Urothelium cell line (cell line): Measurements from ENCODE around the gene ALS2CL.
"Not testable (repeated sequence)": the region's sequence is repeated elsewhere in the genome, so short reads cannot be mapped to it uniquely, and the experiment has no call there.

Experiments used
- DNase-seq: peaks from one replicate; pipeline ENCODE4 v3.0.0; 2011; ENCODE audit warnings: low spot score, mixed read lengths
- FAIRE-seq: peaks from 2 replicates; lab custom pipeline; 2011; peaks lifted over from hg19 to GRCh38; lab: Jason Lieb, UNC

Gene ALS2CL

DNA sequence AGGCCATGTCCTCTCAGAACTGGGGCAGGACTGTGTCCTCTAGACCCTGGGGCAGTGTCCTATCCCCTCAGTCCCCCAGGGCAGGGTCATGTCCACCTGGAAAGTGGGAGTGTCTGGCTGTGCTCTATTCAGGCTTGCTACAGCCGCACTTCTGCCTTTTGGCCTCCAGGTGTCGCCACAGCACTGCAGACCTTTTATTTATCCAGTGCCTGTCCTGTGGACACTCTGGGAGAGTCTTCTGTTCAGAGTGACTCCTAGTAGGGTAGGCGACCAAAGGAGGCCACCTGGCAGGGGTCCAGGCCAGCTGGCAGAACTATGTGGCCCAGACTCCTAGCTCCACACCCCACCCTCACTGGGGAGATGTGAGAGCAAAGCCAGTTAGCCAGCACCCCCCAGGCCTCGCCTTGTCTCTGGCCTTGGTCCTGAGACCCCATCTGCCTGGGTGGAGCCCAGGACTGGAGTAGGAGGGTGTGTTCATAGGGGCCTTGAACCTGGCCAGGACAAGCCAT, 11.6 kb upstream of the ALS2CL start:
- no peak for FAIRE-seq

DNA sequence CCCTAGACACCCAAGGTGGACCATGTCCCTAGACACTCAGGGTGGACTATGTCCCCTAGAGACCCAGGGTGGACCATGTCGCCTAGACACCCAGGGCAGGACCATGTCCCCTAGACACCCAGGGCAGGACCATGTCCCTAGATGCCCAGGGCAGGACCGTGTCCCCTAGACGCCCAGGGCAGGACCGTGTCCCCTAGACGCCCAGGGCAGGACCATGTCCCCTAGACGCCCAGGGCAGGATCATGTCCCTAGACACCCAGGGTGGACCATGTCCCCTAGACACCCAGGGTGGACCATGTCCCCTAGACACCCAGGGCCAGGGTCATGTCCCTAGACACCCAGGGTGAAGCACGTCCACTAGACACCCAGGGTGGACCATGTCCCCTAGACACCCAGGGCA, 10.9 kb upstream of the ALS2CL start:
- not testable (repeated sequence) for DNase-seq
- FAIRE-seq: peak; percentile 35

More for the DNA sequence above, 11.6 kb upstream of the ALS2CL start:
- DNase-seq: peak; percentile 82

DNA sequence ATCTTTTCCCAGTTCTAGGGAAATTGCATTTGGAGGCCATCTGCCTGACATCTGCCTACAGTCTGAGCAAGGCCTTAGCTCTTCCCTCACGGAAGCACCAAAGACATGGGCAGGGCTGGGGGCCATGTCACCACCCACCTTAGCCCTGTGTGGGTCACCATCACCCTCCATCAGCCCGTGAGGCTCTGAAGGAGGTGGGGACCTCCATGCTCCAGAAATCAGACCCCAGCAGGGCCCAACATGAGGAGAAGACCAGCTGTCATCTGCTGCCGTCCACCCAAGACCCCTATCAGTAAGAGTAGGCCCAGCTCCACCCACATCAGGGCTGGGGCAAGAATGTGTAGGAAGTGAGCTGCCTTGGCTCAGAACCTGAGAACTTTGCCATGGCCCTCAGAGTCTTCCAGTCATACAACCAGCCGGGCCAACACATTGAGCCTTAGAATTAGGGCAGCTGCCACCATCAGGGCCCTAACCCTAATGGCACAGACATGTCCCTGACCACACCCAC, 9.6 kb upstream of the ALS2CL start:
- FAIRE-seq: peak; percentile 37
- DNase-seq: no peak

DNA sequence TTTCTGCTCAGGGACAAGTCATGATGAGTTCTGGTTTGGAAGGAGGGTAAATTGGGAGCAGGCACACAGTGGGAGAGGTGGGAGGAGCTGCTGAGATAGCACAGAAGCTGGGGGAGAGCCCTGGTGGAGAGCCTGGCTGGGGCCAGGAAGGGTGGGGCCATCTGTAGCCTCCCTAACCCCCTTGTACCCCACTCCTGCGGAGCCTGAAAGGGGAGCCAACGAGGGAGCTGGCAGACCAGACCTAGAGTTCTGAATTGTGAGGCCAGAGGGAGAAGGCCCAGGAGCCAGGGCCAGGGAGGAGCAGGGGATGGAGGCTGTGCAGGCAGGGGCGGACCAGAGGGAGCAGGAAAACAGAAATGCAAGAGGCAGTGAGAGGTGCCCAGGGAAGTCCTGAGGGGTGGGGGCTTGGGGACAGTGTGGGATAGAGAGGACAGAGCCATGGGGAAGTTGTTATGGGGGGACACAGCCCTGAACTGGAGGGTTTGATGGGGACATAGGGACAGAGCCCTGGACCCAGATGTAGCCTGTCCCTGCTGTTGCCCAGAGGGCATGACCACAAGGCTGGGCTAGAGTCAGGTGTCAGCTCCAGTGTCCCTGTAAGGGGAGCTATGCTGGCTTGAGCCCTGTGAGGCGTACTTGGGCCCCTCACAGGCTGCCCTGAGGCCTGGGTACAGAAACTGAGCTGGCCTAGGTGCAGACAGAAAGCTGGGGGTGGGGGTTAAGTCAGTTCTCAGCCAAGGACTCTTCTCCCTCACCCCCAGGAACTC, 8.9 kb upstream of the ALS2CL start:
- DNase-seq: no peak
- FAIRE-seq: no peak

DNA sequence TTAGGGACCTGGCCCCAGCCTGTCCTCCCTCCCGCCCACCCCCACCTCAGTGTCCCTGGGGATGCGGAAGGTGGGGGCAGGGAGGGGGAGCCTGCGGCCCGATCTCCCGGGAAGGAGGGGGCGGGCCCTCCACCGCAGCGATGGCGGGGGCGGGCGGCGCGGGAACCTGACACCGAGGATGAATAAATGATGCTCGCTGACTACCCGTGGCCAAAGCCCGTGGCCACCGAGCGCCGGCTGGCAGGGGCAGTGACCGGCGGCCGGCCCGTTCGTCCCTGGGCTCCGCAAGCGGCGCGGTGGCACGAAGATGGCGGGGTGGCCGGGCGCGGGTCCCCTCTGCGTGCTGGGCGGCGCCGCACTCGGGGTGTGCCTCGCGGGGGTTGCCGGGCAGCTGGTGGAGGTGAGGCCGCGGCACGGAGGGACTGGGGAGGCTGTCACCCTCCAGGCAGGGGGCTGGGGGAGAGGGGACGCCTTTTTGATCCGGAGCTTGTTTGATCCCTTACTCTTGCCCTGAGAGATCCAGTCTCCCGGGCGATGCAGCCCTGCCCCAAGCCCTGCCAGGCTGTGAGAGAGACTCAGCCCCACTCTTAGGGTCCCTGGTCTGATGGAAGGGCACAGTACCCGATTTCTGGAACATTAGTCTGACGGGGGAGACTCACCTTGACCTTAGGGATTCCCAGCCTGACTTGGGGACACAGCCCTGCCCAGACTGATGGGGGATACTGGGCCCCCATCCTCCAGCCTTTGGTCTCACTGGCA, 7.9 kb upstream of the ALS2CL start, which contains the start of gene TMIE:
TSS of gene TMIE (plus strand) at position 212 of the 759 bp plus-strand sequence. CDS start at position 308, 96 bp downstream.
- DNase-seq (peak; percentile 26), FAIRE-seq (no peak)

DNA sequence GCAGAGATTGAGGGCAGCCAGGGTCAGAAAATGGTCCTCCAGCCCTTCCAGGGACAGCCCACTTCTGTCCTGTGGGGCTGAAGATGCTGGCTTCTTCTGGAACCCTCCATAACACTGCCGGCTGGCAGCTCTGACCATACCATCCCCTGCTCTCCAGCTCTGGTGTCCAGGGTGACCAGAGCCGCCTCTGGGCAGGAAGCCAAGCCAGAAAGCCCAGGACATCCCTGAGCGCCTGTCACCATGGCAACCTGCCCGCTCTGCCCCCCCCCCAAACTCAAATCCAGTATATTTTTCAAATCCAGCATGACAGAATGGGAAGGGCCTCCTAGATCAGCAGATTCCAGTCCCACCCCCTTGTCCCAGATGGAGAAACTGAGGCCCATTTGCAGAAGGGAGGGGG, 7.3 kb upstream of the ALS2CL start:
- FAIRE-seq (no peak), DNase-seq (peak; percentile 37)

DNA sequence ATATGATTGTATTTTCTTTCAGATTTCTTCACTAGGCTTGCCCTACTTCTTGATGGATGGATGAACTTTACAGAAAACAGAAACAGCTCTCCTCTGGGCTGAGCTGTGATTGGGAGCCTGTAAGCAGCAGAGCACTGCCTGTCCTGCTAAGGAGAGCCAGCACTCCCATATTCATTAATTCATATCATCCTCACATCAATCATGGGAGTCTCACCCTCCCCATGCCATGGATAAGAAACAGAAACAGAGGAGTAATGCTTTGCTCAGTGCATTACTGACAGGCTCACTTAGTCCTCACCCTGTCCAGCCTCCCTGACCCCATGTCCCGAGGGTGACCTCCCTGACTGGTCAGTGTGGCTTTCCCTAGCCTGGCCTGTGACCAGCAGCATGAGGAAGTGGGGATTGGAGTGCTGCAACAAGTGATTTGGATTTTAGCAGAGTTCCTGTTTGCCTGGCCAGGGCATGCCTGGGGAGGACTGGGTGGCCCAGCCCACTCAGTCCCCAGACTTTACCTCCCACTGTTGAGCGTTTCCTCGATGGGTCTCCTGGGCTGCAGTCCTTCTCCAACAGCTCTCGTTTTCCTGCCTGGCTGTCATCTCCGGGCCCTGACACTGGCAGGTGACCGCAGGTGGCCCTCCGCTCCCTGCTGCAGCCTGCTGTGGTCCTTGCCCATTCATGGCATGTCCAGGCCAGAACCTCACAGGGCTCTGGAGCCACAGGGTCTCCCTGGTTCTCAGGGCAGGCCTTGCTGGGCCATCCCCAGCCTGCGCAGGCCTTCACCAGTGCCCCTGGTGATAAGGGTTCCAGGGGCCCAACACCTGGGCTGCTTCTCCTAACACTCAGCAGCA, 6.4 kb upstream of the ALS2CL start:
- DNase-seq (no peak), FAIRE-seq (no peak)

DNA sequence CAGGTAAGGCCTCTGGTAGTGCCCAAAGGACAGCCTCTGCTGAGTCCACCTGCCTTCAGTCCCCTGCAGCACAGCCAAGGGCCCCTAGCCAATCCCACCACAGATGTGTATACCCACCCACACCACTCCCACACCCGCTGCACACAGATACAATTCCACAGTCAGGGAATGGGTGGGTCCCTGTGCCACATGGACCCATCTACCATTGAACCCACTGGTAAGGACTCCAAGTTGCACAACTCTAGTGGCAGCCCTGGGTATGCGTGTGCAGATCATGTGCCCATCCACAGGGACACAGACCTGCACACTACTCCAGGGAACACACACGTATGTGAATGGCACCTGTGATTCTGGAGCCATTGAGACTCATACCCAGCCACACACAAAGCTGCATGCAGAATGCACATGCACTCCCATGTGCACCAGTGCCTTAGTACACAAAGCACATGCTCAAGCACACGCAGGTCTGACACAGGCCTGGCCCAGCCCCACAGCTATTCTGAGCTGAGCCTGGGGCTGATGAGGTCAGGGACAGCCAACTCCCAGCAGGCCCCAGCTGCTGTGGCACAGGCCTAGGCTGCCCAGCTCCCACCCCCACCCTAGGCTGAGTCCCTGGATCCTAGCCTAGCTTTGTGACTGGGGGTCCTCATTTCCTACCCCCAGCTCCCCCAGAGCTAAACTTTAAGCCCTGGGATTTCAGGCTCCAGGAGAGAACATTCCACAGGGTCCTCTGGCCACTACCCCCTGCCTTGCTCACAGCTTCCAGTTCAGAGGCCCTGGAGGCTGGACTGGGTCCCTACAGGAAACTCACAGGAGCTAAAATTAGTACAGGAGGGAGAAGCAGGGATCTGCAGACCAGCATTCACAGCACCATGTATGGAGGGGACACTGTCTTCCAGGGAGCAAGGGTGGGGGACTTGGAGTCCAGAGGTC, 2.7 kb upstream of the ALS2CL start:
- DNase-seq (no peak), FAIRE-seq (peak; percentile 17)

DNA sequence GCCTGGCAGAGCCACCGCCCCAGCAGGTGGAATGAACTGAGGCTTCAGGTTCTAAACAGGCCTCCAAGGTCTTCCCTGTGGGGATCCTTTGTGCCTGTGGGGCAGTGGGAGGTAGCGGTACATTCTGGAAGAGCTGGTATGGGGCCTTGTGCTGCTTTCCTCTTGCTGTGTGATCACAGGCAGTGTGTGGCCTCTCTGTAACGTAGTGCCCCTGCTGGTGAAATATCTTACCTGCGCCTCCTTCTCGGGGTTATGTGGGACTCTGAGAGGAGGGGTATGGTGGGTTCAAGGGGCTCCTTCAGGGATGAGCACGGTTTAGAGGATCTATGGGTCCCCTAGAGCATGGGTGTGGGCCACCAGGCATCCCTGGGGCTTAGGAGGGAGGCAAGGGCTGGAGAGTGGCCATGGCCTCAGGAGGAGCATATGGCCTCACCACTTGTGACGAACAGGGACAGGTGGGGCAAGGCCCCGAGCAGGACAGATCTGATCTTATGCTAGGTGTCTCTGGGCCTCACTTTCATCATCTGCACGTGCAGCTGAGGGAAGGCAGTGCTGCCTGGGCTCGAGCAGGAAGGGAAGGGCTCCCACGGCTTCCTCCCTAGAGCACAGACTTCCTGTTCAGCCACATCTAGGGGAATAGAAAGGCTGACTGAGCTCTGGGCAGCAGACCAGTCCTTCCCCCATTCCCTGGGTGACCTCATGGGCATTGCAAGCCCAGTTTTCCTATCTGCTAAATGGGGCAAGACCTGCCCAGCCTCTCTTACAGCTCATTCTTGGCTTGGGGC, 1.9 kb upstream of the ALS2CL start:
- FAIRE-seq: no peak
- peak; percentile 21 for DNase-seq

DNA sequence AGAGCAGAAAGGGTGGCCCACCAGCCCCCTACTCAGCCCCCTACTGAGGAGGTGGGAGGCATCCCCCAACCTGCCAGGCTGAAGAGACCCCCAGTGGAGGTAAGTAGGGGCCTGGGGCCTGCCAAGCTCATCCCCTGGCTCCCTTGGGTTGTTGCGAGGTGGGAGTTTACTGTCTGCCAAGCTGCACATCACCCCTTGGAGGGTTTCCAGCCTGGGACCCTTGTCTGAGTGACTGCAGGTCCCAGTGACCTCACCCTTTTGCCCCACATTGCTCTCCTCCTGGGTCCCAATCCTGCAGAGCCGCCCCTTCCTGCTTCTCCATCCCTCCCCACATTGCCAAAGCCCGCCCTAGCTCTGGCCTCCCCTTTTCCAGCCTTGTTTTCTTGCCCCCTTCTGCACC, 1.0 kb upstream of the ALS2CL start:
- DNase-seq: no peak
- no peak for FAIRE-seq

DNA sequence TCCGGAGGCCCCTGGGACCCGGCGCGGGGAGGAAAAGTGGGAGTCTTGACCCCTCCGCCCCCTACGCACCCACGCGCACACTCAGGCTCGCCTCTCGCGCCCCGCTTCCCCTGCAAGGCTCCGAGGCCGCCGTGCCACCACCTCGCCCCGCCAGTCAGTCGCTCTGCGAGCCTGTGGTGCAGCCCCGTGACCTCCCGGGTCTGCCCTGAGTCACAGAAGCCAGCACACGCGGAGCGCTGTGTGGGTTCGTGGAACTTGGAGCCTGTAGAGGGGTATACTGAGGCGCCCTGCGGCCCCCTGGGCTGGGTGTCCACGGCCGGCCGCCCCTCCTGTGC, 380 bp upstream of the ALS2CL start:
- FAIRE-seq: no peak
- no peak for DNase-seq

DNA sequence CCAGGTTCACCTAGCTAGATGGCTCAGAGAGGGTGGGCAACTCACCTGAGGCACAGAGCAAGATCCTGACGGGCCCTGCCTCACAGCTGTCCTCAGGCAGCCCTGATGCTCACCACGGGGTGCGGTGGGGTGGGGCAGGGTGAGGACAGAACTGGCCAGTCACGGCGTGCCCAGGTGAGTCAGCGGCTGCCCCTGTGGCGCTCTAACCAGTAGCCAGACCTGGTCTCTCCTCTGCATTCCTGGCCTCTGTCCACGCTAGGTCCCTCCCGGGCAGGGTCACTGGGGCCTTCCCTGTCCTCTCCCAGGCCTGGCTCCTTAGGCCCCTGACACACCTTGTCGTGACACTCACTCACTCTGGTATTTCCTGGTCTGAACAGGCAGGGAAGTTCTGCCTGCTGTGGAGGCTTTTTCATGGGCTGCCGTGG, 901 bp downstream of the ALS2CL start:
- FAIRE-seq: peak; percentile 79
- peak; percentile 68 for DNase-seq

DNA sequence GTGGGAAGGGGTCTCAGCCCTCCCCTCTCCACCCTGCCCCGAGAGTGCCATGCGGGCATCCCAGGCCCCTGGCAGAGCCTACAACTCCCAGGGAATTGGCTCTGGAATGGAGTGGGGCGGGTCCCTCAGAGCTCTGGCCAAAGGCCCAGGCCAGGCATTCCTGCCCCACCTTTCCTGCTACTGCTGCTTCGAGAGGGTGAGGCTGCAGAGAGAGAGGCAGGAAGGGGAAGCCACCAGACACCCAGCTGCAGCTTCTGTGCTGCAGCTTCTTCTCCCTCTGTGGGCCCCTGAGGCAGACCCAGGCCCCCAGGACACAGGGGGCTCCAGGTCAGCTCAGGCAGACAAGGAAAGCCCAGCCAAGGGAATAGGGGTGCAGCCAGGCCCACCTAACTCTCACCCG, 2.7 kb downstream of the ALS2CL start:
- FAIRE-seq (no peak), DNase-seq (peak; percentile 73)

DNA sequence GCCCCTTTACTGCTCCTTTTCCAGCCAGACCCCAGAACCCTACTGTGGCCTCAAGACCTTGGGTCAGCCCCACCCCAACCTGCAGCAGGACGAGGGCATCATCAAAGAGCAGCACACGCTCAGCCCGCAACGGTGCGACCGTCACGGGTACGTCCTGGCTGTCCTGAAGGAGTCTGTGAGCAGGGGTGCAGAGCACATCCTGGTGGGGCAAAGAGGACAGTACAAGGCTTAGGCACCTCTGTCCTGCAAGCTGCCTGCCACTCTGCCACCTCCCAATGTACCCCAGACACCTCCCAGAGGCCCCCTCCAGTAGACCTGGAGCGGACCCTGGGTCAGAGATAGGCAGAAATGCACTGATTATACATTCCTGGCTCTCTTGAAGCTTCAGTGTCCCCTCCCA, 8.0 kb downstream of the ALS2CL start:
- no peak for DNase-seq

DNA sequence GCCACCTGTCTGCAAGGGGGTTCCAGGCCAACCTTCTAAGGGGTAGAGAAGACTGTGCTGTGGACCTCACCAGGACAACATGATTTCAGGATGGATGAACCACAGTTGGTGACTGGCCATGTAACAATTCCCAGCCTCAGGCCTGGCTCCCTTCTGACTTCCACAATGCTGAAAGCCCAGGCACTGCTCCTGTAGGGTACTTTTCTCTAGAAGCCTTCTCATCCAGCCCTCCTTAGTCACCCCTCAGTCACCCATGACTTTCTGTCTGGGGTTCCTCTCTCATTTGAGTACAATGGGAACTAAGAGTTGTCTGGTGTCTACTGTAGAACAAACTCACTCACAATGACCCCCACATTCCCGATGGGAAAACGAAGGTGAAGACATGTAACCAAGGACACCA, 8.6 kb downstream of the ALS2CL start:
- FAIRE-seq (no peak), DNase-seq (no peak)

More for the DNA sequence above, 8.0 kb downstream of the ALS2CL start:
- no peak for FAIRE-seq

DNA sequence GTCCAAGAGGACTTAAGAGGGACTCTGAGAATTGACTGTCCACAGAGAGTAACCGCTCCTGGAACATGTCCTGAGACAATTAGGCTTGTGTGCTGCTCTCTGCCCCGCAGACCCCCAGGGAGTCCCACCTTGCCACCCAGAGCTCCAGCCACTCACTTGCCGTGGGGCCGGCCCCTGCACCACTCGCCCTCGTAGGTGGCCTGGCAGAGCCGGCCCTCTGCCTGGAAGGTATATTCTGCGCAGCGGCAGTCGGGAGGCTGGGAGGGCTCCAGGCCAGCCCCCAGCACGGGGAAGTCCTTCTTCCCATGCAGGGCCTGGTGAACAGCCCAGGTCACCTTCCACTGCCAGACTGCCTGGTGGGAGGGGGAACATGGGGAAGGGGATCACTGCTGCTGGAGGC, 10.5 kb downstream of the ALS2CL start:
- DNase-seq (no peak), FAIRE-seq (no peak)

DNA sequence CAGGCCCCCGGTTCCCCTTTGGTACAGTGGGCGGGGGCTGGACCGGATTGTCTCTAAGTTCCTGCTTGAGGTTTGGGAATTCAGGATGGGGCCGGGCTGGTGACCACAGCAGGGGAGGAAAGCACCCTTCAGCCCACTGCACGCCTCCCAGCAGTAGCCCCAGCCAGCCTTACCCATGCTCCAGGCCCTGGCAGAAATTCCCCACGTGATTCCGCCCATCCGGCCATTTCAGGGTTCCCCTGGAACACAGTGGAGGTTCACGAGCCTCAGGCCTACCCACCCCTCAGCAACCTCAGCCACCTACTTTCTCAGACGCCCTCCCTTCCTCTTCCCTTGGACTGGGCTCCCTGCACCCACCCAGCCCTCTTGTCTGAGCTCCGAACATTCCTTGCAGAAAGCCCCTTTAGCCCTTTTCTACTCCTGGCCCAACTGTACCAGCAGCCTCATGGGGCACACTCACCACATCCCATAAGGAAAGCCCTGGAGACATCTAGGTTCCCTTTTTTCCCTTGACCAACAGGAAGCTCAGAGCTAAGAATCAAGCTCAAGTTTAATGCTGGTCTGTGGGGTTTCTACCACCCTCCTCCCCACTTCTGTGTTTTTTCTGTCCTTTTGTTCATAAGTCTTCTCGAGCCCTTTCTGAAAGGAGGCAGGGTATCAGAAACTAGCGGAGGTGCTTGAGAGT, 11.5 kb downstream of the ALS2CL start:
- DNase-seq: no peak
- FAIRE-seq: no peak

DNA sequence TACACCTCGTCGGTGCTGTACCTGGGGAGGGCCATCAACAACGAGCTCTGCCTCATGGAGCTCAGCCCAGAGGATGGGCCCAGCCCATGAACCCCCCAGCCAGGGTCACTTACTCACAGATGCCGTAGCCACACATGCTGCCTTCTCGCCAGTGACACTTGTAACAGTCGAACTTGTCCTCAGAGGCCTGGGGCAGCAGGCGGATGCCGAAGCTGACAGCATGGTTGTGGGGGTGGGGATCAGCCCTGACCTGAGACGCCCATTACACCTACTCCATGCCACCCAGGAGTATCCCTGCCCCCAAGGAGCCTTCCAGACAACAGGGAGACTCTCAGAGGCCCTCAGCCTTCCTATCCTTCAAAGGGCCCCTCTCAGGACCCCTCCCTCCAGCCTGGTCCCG, 12.1 kb downstream of the ALS2CL start:
- FAIRE-seq (no peak), DNase-seq (no peak)
